ENCODE results near the gene FAM184B.

DNA sequence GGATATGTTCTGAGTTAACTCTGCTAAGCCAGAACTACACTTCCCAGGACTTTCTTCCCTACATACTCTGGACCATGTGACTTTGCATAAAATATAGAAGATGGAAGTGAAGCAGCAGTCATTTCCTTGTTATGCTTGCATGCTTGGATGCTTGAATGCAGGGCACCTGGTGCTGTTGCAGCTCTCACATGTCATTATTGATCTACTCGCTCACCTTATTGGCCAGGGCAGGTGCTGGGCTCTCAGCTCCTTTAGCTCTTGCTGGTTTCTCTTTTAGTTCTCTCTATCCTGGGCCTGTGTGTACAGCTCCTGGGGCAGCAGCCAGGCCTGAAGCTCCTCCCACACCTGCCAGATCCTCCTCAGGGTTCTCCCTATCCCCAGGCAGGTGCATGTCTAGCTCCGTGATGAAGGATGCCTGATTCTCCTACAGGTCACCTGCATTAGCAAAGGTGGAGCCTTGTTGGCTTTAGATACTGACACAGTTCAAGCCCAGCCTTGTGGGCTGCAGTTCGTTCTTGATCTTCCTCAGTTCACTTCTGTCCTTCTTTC, 113.7 kb downstream of the FAM184B start:
- TF ChIP-seq, protein P1, sequence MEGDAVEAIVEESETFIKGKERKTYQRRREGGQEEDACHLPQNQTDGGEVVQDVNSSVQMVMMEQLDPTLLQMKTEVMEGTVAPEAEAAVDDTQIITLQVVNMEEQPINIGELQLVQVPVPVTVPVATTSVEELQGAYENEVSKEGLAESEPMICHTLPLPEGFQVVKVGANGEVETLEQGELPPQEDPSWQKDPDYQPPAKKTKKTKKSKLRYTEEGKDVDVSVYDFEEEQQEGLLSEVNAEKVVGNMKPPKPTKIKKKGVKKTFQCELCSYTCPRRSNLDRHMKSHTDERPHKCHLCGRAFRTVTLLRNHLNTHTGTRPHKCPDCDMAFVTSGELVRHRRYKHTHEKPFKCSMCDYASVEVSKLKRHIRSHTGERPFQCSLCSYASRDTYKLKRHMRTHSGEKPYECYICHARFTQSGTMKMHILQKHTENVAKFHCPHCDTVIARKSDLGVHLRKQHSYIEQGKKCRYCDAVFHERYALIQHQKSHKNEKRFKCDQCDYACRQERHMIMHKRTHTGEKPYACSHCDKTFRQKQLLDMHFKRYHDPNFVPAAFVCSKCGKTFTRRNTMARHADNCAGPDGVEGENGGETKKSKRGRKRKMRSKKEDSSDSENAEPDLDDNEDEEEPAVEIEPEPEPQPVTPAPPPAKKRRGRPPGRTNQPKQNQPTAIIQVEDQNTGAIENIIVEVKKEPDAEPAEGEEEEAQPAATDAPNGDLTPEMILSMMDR (conservative IDR thresholded peaks at IDR 0.05; ENCODE audit: low read length) = no peak
- no peak for TF ChIP-seq EZH2phosphoT487 (IDR thresholded peaks at IDR 0.05; ENCODE audit: borderline replicate concordance)
